Glomerular visceral epithelial cell (primary cell): ENCODE data around the gene SORCS2.

Source experiments
- DNase-seq: peaks from one replicate; pipeline ENCODE4 v3.0.0-alpha.2; 2016; ENCODE audit errors: extremely low spot score

SORCS2 gene

GRCh38 chr4:7710576-7711306 lies 518.4 kb downstream of the SORCS2 start:
- DNase-seq: no peak

- DNase-seq: no peak
Observed at GRCh38 chr4:7711307-7711963, 519.1 kb downstream of the SORCS2 start.

- DNase-seq: no peak
Observed at GRCh38 chr4:7712021-7712671, 519.8 kb downstream of the SORCS2 start.

GRCh38 chr4:7713757-7714156 lies 521.4 kb downstream of the SORCS2 start:
- DNase-seq: no peak

GRCh38 chr4:7714176-7714575 lies 521.8 kb downstream of the SORCS2 start:
- DNase-seq: no peak

- DNase-seq: no peak
Observed at GRCh38 chr4:7714738-7715137, 522.4 kb downstream of the SORCS2 start.

- no peak for DNase-seq
Observed at GRCh38 chr4:7715271-7716009, 523.1 kb downstream of the SORCS2 start.

- DNase-seq: no peak
Observed at GRCh38 chr4:7716010-7716721, 523.8 kb downstream of the SORCS2 start.

- no peak for DNase-seq
Observed at GRCh38 chr4:7717161-7717560, 524.8 kb downstream of the SORCS2 start.

GRCh38 chr4:7717946-7718490 lies 525.7 kb downstream of the SORCS2 start:
- no peak for DNase-seq

GRCh38 chr4:7719354-7720174 lies 527.2 kb downstream of the SORCS2 start:
- DNase-seq: peak; percentile 40

GRCh38 chr4:7721984-7722551 lies 529.7 kb downstream of the SORCS2 start:
- no peak for DNase-seq

- DNase-seq: no peak
Observed at GRCh38 chr4:7722766-7723387, 530.5 kb downstream of the SORCS2 start.

- no peak for DNase-seq
Observed at GRCh38 chr4:7723625-7724024, 531.3 kb downstream of the SORCS2 start.

- peak; percentile 62 for DNase-seq
Observed at GRCh38 chr4:7725951-7726350, 533.6 kb downstream of the SORCS2 start.

- DNase-seq: no peak
Observed at GRCh38 chr4:7726665-7727413, 534.5 kb downstream of the SORCS2 start.

- no peak for DNase-seq
Observed at GRCh38 chr4:7727749-7728148, 535.4 kb downstream of the SORCS2 start.

GRCh38 chr4:7731437-7731836 lies 539.1 kb downstream of the SORCS2 start:
- no peak for DNase-seq

GRCh38 chr4:7732263-7732662 lies 539.9 kb downstream of the SORCS2 start:
- no peak for DNase-seq
